SU-DHL-6 (cell line): ENCODE data around the gene STARD9.

Experiments
- H2AFZ ChIP-seq: fragments of 200-600 bp; sonication (generic); 2 replicates; pipeline ENCODE4 v1.6.1; 2014; ENCODE audit warnings: low read depth, mild to moderate bottlenecking, moderate library complexity, mixed read lengths, antibody characterized with exemption, low read length; ENCODE audit not compliant: severe bottlenecking
- H3F3A ChIP-seq: fragments of 200-600 bp; shearing (Covaris generic); 2 replicates; pipeline ENCODE4 v1.6.0; 2016; ENCODE audit warnings: antibody characterized with exemption, mild to moderate bottlenecking; ENCODE audit not compliant: insufficient read depth
- H3K27ac ChIP-seq: fragments of 200-600 bp; sonication (generic); 2 replicates; pipeline ENCODE4 v1.5.1; 2016; ENCODE audit warnings: low read depth, mild to moderate bottlenecking, low read length, moderate library complexity, mixed read lengths
- H3K27me3 ChIP-seq: fragments of 200-600 bp; sonication (generic), shearing (Covaris generic); 2 replicates; pipeline ENCODE4 v1.6.0; 2014; ENCODE audit warnings: mild to moderate bottlenecking, low read length
- H3K36me3 ChIP-seq: fragments of 200-600 bp; sonication (generic); 2 replicates; pipeline ENCODE4 v1.6.1; 2014; ENCODE audit warnings: mild to moderate bottlenecking, low read length, mixed read lengths
- H3K4me2 ChIP-seq: fragments of 300-600, 200-600 bp; shearing (Covaris generic), sonication (generic); 2 replicates; pipeline ENCODE4 v1.6.0; 2014; ENCODE audit warnings: low read length, low read depth, mild to moderate bottlenecking; ENCODE audit not compliant: poor library complexity, severe bottlenecking
- H3K4me3 ChIP-seq: fragments of 200-600 bp; sonication (generic); 2 replicates; pipeline ENCODE4 v1.5.1; 2014; ENCODE audit warnings: antibody characterized with exemption, low read length, mild to moderate bottlenecking, mixed read lengths; ENCODE audit not compliant: insufficient read depth, poor library complexity, severe bottlenecking
- H3K79me2 ChIP-seq: fragments of 200-600 bp; sonication (generic); 2 replicates; pipeline ENCODE4 v1.6.1; 2014; ENCODE audit warnings: mild to moderate bottlenecking, low read length, moderate library complexity; ENCODE audit not compliant: insufficient read depth
- H3K9ac ChIP-seq: fragments of 200-600 bp; sonication (generic); 2 replicates; pipeline ENCODE4 v1.7.0; 2014; ENCODE audit warnings: mild to moderate bottlenecking, low read length
- H3K9me2 ChIP-seq: fragments of 200-600 bp; sonication (generic); replicated peaks from 2 replicates; pipeline ENCODE4 v1.6.1; 2014; ENCODE audit warnings: low read length; ENCODE audit not compliant: insufficient read depth
- H3K9me3 ChIP-seq: fragments of 200-600 bp; sonication (generic); 2 replicates; pipeline ENCODE4 v1.6.1; 2014; ENCODE audit warnings: low read length, mixed read lengths; ENCODE audit not compliant: insufficient read depth
- H4K20me1 ChIP-seq: fragments of 200-600 bp; sonication (generic); 2 replicates; pipeline ENCODE4 v1.6.1; 2014; ENCODE audit warnings: low read depth, mild to moderate bottlenecking, antibody characterized with exemption, low read length, moderate library complexity, mixed read lengths
- EZH2phosphoT487 ChIP-seq: fragments of 200-600 bp; sonication (generic), shearing (Covaris generic); conservative IDR thresholded peaks from 2 replicates; pipeline ENCODE4 v1.6.1; 2018; ENCODE audit warnings: mild to moderate bottlenecking, antibody characterized with exemption, low read length, moderate library complexity, mixed read lengths
- TF ChIP-seq, protein P1 (sequence below): fragments of 200-600 bp; sonication (generic); IDR thresholded peaks from one replicate; pipeline ENCODE4 v1.5.1; 2017; ENCODE audit warnings: antibody characterized with exemption, mild to moderate bottlenecking, low read length, moderate library complexity; ENCODE audit not compliant: insufficient read depth, poor library complexity, severe bottlenecking

STARD9 gene

GRCh38 chr15:42695527-42696071 lies 120.2 kb downstream of the STARD9 start:
- Histone ChIP-seq H4K20me1 (no peaks in the 10 kb centered on the region), H3K9me2 (no peaks in the 10 kb centered on the region), H3K36me3 (no peaks in the 10 kb centered on the region), H3K27me3 (no peaks in the 10 kb centered on the region), H3K4me3 (no peak overlapping the region), H3K27ac (no peak overlapping the region), H3K4me2 (no peak overlapping the region), H3F3A (no peaks in the 10 kb centered on the region), H2AFZ (no peak overlapping the region), H3K79me2 (no peaks in the 10 kb centered on the region), H3K9ac (no peak overlapping the region), H3K9me3 (no peaks in the 10 kb centered on the region)
- TF ChIP-seq, protein P1, sequence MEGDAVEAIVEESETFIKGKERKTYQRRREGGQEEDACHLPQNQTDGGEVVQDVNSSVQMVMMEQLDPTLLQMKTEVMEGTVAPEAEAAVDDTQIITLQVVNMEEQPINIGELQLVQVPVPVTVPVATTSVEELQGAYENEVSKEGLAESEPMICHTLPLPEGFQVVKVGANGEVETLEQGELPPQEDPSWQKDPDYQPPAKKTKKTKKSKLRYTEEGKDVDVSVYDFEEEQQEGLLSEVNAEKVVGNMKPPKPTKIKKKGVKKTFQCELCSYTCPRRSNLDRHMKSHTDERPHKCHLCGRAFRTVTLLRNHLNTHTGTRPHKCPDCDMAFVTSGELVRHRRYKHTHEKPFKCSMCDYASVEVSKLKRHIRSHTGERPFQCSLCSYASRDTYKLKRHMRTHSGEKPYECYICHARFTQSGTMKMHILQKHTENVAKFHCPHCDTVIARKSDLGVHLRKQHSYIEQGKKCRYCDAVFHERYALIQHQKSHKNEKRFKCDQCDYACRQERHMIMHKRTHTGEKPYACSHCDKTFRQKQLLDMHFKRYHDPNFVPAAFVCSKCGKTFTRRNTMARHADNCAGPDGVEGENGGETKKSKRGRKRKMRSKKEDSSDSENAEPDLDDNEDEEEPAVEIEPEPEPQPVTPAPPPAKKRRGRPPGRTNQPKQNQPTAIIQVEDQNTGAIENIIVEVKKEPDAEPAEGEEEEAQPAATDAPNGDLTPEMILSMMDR: no peak
- no peak for TF ChIP-seq EZH2phosphoT487

DNA sequence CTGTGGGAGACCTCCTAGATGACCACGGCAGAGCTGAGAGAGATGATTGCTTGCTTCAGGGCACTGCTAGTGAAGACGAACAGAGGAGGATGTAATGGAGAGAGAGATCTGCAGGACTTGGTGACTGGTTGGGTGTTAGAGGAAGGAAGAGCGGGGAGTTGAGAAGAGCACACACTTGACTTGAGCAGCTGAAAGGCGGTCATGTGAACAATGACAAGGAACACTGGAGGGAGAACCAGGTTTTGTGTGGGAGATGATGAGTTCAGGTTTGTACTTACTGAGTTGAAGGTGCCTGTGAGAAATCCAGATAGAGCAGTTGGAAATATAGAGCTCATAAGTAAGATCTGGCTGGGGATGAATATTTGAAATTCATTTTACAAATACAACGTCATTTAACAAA lies 121.2 kb downstream of the STARD9 start:
- Histone ChIP-seq H3K9ac (no peak overlapping the region), H3K27me3 (no peaks in the 10 kb centered on the region), H3K4me2 (no peak overlapping the region), H4K20me1 (no peaks in the 10 kb centered on the region), H3K4me3 (no peak overlapping the region), H3K27ac (no peak overlapping the region), H3K9me2 (no peaks in the 10 kb centered on the region), H2AFZ (no peak overlapping the region), H3K79me2 (no peaks in the 10 kb centered on the region), H3K9me3 (no peaks in the 10 kb centered on the region), H3F3A (no peaks in the 10 kb centered on the region), H3K36me3 (no peaks in the 10 kb centered on the region)
- TF ChIP-seq EZH2phosphoT487: no peak
- TF ChIP-seq, protein P1: no peak

DNA sequence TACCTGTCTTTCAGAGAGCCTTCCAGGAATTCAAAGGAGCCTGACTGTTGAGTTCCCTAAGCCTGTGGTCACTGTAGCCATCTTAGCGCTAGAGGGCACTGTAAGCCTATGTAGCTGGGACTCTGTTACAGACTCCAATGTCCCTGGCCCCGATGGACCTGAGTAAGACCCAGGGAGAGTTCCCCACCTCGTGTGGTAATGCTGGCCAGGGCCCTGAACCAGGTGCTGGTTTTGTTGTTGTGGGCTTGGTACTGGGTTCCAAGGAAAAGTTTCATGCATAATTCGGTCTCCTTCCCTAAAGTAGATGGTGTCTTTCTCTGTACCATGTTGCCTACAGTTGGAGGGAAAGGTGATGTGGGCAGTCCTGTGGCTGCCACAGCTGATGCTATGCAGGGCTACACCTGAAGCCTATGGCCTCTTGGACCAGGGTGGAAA lies 129.1 kb downstream of the STARD9 start:
- H3K4me3 ChIP-seq: no peak overlapping the region
- H2AFZ ChIP-seq: no peak overlapping the region
- no peaks in the 10 kb centered on the region for H3K9me3 ChIP-seq
- no peaks in the 10 kb centered on the region; the same call in 1 of the 2 replicates for H3K36me3 ChIP-seq
- no peaks in the 10 kb centered on the region for H3K79me2 ChIP-seq
- H3K9me2 ChIP-seq: no peaks in the 10 kb centered on the region
- no peaks in the 10 kb centered on the region for H3F3A ChIP-seq
- no peaks in the 10 kb centered on the region for H4K20me1 ChIP-seq
- no peak overlapping the region for H3K9ac ChIP-seq
- H3K27ac ChIP-seq: no peak overlapping the region
- no peak for TF ChIP-seq EZH2phosphoT487
- TF ChIP-seq, protein P1: peak; percentile 74
- H3K4me2 ChIP-seq: no peak overlapping the region
- H3K27me3 ChIP-seq: no peaks in the 10 kb centered on the region
